ENCODE data around the gene ZCCHC13. TPM values are rescaled to one million over a fixed set of nuclear protein-coding genes. Genes with fewer than 3 reads are reported as not detected.

ZCCHC13 gene
- total RNA-seq, 4 donors from 2014 or later: not detected

DNA sequence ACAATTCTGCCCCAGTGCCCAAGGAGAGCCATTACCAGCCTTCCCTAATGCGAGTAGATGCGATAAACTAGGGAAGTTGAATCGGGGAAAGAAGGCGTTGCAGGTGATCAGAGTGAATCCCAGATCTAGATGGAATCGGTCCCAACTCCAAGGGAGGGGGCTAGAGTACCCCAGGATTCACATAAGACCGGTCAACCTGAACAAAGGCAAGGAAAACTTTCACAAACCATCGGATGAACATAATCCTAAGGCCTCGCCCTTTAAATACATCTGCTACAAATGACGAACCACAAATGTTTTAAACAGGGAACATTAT lies 11.2 kb upstream of the ZCCHC13 start:
- WGBS, 2 donors: 1 to 31% methylated on average over 9 of the region's 9 CpGs
- no peaks in the 10 kb centered on the region for H3K27me3 ChIP-seq
- DNase-seq (ENCODE audit: low spot score in 2 of 2): no peak

GRCh38 chrX:74293343-74293946 lies 10.5 kb upstream of the ZCCHC13 start:
- Histone ChIP-seq H3K27me3 (no peaks in the 10 kb centered on the region), H3K9me3 (no peaks in the 10 kb centered on the region), H3K4me3 (peak overlapping the region; percentile 48 to 64 (median 52)), H3K27ac (peak overlapping the region; percentile 76 to 93 (median 88)), H3K4me1 (peaks cover 0 to 8% (median 0%) of the 10 kb centered on the region in 4 donors), H3K36me3 (no peaks in the 10 kb centered on the region)
- DNase-seq (ENCODE audit: low spot score in 2 of 2): peak; percentile 40 to 55
- TF ChIP-seq CTCF (IDR thresholded peaks at IDR 0.05) (no peak), EP300 (IDR thresholded peaks at IDR 0.05) (peak in 1 of 2 donors; percentile 77), POLR2A (IDR thresholded peaks at IDR 0.05) (peak in 1 of 2 donors; percentile 57)
- 4 to 27% methylated on average over 6 to 25 of the region's 25 CpGs for WGBS, 2 donors

More for the DNA sequence above, 11.2 kb upstream of the ZCCHC13 start:
- Histone ChIP-seq H3K4me1 (peaks cover 0 to 13% (median 0%) of the 10 kb centered on the region in 4 donors), H3K36me3 (no peaks in the 10 kb centered on the region), H3K9me3 (no peaks in the 10 kb centered on the region), H3K4me3 (peak overlapping the region; percentile 48 to 64 (median 52)), H3K27ac (peak overlapping the region; percentile 76 to 93 (median 88))
- TF ChIP-seq CTCF (IDR thresholded peaks at IDR 0.05) (peak in 1 of 5 experiments; percentile 5), POLR2A (IDR thresholded peaks at IDR 0.05) (no peak)

GRCh38 chrX:74295101-74295500 lies 8.9 kb upstream of the ZCCHC13 start:
- Histone ChIP-seq H3K4me3 (no peak overlapping the region), H3K36me3 (no peaks in the 10 kb centered on the region), H3K9me3 (no peaks in the 10 kb centered on the region), H3K4me1 (no peaks in the 10 kb centered on the region), H3K27ac (no peak overlapping the region), H3K27me3 (no peaks in the 10 kb centered on the region)
- TF ChIP-seq CTCF (IDR thresholded peaks at IDR 0.05) (no peak), POLR2A (IDR thresholded peaks at IDR 0.05) (no peak), EP300 (IDR thresholded peaks at IDR 0.05) (no peak)
- 97 to 98% methylated on average over 3 of the region's 3 CpGs for WGBS, 2 donors
- no peak for DNase-seq (ENCODE audit: low spot score in 2 of 2)

- WGBS, 2 donors: 86 to 95% methylated on average over 4 of the region's 4 CpGs
Observed at GRCh38 chrX:74297766-74298165, 6.2 kb upstream of the ZCCHC13 start.

DNA sequence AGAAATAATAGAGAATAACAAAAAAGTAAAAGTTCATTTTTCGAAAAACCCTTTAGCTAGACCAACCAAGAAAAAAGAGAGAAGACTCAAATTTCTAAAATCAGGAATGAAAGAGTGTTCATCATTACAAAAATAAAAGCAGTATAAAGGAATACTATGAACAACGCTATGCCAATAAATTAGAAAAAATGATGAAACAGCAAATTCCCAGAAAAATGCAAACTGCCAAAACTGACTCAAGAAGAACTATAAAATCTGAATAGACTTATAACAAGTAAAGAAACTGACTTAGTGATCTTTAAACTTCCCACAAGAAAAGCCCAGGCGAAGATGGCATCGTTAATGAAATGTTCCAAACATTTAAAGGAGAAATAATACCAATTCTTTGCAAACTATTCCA lies 3.1 kb upstream of the ZCCHC13 start:
- 44 to 56% methylated on average over 4 of the region's 4 CpGs for WGBS, 2 donors
- Histone ChIP-seq H3K4me3 (no peak overlapping the region), H3K27ac (no peak overlapping the region), H3K36me3 (no peaks in the 10 kb centered on the region), H3K9me3 (no peaks in the 10 kb centered on the region), H3K27me3 (no peaks in the 10 kb centered on the region), H3K4me1 (no peaks in the 10 kb centered on the region)
- TF ChIP-seq EP300 (IDR thresholded peaks at IDR 0.05) (no peak), CTCF (IDR thresholded peaks at IDR 0.05) (no peak), POLR2A (IDR thresholded peaks at IDR 0.05) (no peak)
- DNase-seq (ENCODE audit: low spot score in 2 of 2): no peak

More at GRCh38 chrX:74297766-74298165, 6.2 kb upstream of the ZCCHC13 start:
- Histone ChIP-seq H3K27ac (no peak overlapping the region), H3K9me3 (no peaks in the 10 kb centered on the region), H3K36me3 (no peaks in the 10 kb centered on the region), H3K4me3 (no peak overlapping the region), H3K4me1 (no peaks in the 10 kb centered on the region), H3K27me3 (no peaks in the 10 kb centered on the region)
- DNase-seq (ENCODE audit: low spot score in 2 of 2): no peak
- no peak for TF ChIP-seq CTCF (IDR thresholded peaks at IDR 0.05)

Measured in tibial nerve (tissue), 4 donors.